Fibroblast of lung (primary cell): ENCODE measurements around the gene DPYD.

Experiments
- CTCF ChIP-seq, 2 donors: IDR thresholded peaks in 1 of 2; conservative IDR thresholded peaks in 1 of 2; 1 replicate in 1 of 2; 2 replicates in 1 of 2; pipeline ENCODE4 v1.5.1; 2011 to 2012; ENCODE audit warnings: low read length in 2 of 2, control low read depth in 1 of 2, inconsistent platforms in 1 of 2, low read depth in 1 of 2, mild to moderate bottlenecking in 1 of 2
- EZH2 ChIP-seq: IDR thresholded peaks from 2 replicates; pipeline ENCODE4 v1.5.1; 2012; ENCODE audit warnings: low read length, control low read depth, mild to moderate bottlenecking; ENCODE audit errors: missing control alignments

- TF ChIP-seq EZH2 = no peak
- no peak for TF ChIP-seq CTCF (conservative IDR thresholded peaks at IDR 0.05 in 1 of 2, IDR thresholded peaks at IDR 0.05 in 1 of 2; ENCODE audit: low read depth in 1 of 2, low read length in 2 of 2)
These were observed 27.0 kb downstream of the DPYD start for GRCh38 chr1:97893844-97894243.
